ENCODE data around the gene SEC24A. TPM values are rescaled to one million over a fixed set of nuclear protein-coding genes. Genes with fewer than 3 reads are reported as not detected.

SEC24A gene
- total RNA-seq, 1 experiment from 2014 or later = 30.4 TPM

DNA sequence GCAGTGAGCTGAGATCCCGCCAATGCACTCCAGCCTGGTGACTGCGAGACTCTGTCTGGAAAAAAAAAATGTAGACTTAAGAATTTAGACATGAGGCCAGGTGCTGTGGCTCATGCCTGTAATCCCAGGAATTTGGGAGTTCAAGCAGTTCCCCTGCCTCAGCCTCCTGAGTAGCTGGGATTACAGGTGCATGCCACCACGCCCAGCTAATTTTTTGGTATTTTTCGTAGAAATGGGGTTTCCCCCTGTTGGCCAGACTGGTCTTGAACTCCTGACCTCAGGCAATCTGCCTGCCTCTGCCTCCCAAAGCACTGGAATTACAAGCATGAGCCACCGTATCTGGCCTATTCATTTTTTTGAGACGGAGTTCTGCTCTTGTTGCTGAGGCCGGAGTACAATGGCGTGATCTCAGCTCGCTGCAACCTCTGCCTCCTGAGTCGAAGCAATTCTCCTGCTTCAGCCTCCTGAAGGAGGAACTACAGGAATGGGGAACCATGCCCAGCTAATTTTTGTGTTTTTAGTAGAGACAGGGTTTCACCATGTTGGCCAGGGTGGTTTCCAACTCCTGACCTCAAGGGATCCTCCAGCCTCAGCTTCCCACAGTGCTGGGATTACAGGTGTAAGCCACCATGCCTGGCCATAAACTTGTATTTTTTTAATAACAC lies 124.0 kb downstream of the SEC24A start:
- no peaks in the 10 kb centered on the region for H3K79me2 ChIP-seq (ENCODE audit: insufficient read depth, low read length)
- H2BK120ac ChIP-seq (ENCODE audit: low read depth, low read length, poor library complexity, severe bottlenecking) = no peak overlapping the region
- no peak overlapping the region for H4K91ac ChIP-seq (ENCODE audit: insufficient read length, low read depth, low read length)
- no peak overlapping the region for H2AK5ac ChIP-seq (ENCODE audit: insufficient read length, low read length)
- no peaks in the 10 kb centered on the region for H3K79me1 ChIP-seq (ENCODE audit: insufficient read depth, low read depth, low read length, poor library complexity, severe bottlenecking)
- H2AFZ ChIP-seq (ENCODE audit: low read length) = no peak overlapping the region
- no peak overlapping the region for H2BK20ac ChIP-seq (ENCODE audit: low read depth, low read length, poor library complexity, severe bottlenecking)
- DNase-seq = no peak
- no peaks in the 10 kb centered on the region for H3K9me3 ChIP-seq (ENCODE audit: control insufficient read depth, low read depth, low read length)
- no peak overlapping the region for H2BK15ac ChIP-seq (ENCODE audit: low read depth, low read length)
- H3K4me1 Mint-ChIP-seq = no peaks in the 10 kb centered on the region
- no peaks in the 10 kb centered on the region for H3K27me3 Mint-ChIP-seq (ENCODE audit: low read depth)
- H3K27ac ChIP-seq (ENCODE audit: insufficient read length, low read depth, low read length) = no peak overlapping the region
- WGBS (ENCODE audit: extremely low coverage, insufficient read length, low lambda C conversion rate) = no CpG with 5 or more reads among the region's 10 CpGs
- no peaks in the 10 kb centered on the region for H3K23me2 ChIP-seq (ENCODE audit: insufficient read length, low read depth, low read length, poor library complexity, severe bottlenecking)
- no peaks in the 10 kb centered on the region for H3K27me3 ChIP-seq (ENCODE audit: insufficient read depth, low read length)
- H3K4me2 ChIP-seq (ENCODE audit: insufficient read depth, insufficient read length, low read length) = no peak overlapping the region
- H3K23ac ChIP-seq (ENCODE audit: insufficient read length, low read depth, low read length) = no peak overlapping the region
- H3K4ac ChIP-seq (ENCODE audit: low read depth, low read length) = no peak overlapping the region
- H2BK5ac ChIP-seq (ENCODE audit: insufficient read length, low read length) = no peak overlapping the region
- no peak overlapping the region for H3K14ac ChIP-seq (ENCODE audit: insufficient read depth, low read length)
- H2BK12ac ChIP-seq (ENCODE audit: insufficient read length, low read depth, low read length) = no peak overlapping the region
- H3K27ac Mint-ChIP-seq = no peak overlapping the region
- H3K56ac ChIP-seq (ENCODE audit: insufficient read length, low read depth, low read length) = no peak overlapping the region
- no peaks in the 10 kb centered on the region for H3K4me1 ChIP-seq (ENCODE audit: insufficient read depth, low read length)
- no peak overlapping the region for H3K4me3 Mint-ChIP-seq
- H3K36me3 Mint-ChIP-seq (ENCODE audit: insufficient read depth in 1 of 3, low read depth in 3 of 3) = peaks cover 53 to 92% (median 85%) of the 10 kb centered on the region in 3 experiments
- H3K18ac ChIP-seq (ENCODE audit: insufficient read length, low read depth, low read length) = no peak overlapping the region
- H4K5ac ChIP-seq (ENCODE audit: insufficient read length, low read depth, low read length) = no peak overlapping the region
- TF ChIP-seq, protein P1, sequence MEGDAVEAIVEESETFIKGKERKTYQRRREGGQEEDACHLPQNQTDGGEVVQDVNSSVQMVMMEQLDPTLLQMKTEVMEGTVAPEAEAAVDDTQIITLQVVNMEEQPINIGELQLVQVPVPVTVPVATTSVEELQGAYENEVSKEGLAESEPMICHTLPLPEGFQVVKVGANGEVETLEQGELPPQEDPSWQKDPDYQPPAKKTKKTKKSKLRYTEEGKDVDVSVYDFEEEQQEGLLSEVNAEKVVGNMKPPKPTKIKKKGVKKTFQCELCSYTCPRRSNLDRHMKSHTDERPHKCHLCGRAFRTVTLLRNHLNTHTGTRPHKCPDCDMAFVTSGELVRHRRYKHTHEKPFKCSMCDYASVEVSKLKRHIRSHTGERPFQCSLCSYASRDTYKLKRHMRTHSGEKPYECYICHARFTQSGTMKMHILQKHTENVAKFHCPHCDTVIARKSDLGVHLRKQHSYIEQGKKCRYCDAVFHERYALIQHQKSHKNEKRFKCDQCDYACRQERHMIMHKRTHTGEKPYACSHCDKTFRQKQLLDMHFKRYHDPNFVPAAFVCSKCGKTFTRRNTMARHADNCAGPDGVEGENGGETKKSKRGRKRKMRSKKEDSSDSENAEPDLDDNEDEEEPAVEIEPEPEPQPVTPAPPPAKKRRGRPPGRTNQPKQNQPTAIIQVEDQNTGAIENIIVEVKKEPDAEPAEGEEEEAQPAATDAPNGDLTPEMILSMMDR (conservative IDR thresholded peaks at IDR 0.05) = no peak
- no peaks in the 10 kb centered on the region for H3K9me3 Mint-ChIP-seq
- no peak overlapping the region for H3T11ph ChIP-seq (ENCODE audit: low read length)
- no peak overlapping the region for H3K9ac ChIP-seq (ENCODE audit: extremely low read depth, insufficient read length, low read length)
- no peaks in the 10 kb centered on the region for H4K20me1 ChIP-seq (ENCODE audit: control insufficient read depth, insufficient read depth, insufficient read length)
- no peak overlapping the region for H4K8ac ChIP-seq (replicated peaks; ENCODE audit: insufficient read length, low read depth, low read length)
